ENCODE results near the gene COMMD6.

COMMD6 gene

GRCh38 chr13:75518439-75519088 is 19.1 kb downstream of the COMMD6 start:
- no peak for DNase-seq

DNA sequence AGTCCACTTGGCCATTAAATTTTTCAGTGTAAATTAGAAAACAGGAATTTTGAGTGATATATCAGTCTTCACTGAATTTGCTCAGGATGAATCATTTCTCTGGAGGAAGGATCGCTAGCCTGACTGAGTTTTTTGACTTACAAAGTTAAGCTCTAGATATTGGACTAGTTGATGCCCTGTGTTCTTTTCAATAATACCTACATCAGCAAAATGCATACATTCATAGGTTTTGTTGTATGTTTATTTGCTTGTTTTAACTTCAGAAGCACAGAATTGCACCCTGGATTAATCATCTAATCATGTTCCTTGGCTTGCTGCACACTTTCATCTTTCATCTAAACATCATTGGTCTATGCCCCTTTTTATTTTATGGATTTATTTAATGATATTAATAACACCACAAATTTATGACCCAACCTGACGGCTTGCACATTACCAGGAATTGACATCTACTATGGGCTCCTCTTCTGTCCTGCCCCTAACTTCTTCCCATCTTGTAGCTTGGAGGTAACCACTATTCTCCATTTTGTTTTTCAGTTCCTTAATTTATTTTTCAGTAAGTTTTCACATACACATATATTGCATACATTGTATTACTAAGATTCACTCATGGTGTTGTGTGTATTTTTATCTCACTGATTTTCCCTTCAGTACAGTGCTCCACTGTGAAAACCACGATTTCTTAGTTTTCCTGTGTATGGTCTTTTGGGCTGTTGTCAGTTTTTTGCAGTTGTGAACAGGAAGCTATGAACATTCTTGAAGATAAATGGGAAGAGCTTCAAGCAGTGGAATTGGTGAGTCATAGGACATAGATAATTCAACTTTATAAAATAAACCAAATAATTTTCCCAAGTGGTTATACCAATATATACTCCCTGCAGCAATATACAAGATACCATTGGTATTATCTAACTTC is 23.3 kb downstream of the COMMD6 start:
- no peak for DNase-seq

GRCh38 chr13:75513271-75513670 is 24.4 kb downstream of the COMMD6 start:
- no peak for DNase-seq

- no peak for DNase-seq
Measured at GRCh38 chr13:75512253-75512652, 25.4 kb downstream of the COMMD6 start.

- no peak for DNase-seq
Measured at GRCh38 chr13:75511051-75511625, 26.5 kb downstream of the COMMD6 start.

DNA sequence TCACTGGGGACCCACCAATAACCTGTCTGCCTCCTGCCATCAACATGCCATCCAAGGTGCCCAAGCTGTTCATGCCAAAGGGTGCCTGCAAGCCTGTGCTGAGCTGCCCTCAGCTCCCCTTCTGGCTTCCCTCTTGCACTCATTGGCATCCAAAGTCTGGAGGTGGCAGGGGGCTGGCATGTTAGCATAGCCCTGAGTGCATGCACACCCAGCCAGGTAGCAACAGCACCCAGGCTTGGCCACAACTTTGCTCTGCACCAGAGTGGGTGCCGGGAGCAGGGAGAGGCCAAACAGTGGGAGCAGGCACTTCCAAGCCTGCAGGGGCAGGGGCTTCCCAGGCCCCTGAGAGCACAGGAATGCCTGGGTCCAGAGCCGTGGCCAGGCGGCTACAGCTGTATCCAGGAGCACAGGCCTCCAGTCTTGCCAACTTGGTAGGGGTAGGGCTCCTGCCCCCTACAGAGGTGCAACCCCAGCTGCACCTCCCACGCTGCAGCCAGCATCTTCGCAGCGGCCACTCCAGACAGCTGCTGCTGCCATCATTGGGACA is 29.6 kb downstream of the COMMD6 start:
- no peak for DNase-seq

- no peak for DNase-seq
Measured at GRCh38 chr13:75507027-75508001, 30.3 kb downstream of the COMMD6 start.

DNA sequence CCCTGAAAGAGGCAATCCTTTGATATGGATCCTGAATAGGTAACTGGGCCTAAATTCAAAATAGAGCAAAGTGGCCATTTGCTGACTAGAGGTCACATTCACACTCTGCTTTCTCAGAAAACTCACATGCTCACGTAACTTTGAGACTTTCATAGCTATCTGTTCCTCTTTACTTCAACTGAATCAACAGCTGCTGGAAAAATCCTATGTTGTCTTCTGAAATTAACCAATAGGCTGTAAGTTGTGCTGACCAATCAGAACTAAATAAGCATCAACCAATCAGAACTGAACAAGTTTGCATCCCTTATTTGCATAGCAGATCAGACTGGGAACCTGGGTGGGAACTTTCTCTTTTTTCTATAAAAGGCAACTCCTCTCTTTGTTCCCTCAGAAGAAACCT is 31.6 kb downstream of the COMMD6 start:
- no peak for DNase-seq

DNA sequence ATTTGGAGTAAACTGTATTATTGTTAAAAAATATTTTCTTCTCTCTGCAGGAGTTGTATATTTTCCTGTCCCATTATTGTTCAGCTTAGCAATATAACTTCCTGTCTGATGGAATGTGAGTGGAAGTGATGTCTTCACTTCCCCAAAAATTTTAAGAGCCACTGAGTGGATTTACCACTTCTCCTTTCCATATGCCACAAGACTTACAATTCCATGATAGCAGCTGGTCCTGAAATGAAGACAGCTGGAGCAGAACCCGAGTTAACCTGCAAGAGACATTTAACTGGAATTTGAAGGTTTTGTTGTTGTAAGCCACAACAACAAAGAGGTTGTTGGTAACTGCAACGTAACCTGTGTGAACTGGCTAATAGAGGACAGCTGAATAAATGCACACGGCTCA is 32.3 kb downstream of the COMMD6 start:
- DNase-seq = no peak

DNA sequence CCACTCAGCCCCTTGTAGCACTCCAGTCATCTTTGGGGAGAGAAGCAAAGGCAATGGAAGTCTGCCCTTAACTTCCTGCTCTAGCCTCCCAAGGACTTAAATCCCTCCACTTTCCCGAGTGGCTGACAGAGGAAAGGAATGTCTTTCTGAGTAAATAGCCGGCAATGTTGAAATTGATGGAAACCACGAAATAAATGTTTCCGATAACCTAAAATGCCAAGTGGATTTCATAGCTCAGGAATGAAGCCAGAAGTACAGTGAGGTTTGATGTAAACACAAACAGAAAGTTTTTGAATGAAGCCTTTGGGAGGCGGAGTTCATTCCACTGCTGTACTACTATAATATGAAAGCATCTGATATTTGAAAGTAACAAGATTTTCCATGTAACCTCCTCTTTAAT is 41.7 kb downstream of the COMMD6 start:
- no peak for DNase-seq

GRCh38 chr13:75494491-75494890 is 43.1 kb downstream of the COMMD6 start:
- DNase-seq = no peak

DNA sequence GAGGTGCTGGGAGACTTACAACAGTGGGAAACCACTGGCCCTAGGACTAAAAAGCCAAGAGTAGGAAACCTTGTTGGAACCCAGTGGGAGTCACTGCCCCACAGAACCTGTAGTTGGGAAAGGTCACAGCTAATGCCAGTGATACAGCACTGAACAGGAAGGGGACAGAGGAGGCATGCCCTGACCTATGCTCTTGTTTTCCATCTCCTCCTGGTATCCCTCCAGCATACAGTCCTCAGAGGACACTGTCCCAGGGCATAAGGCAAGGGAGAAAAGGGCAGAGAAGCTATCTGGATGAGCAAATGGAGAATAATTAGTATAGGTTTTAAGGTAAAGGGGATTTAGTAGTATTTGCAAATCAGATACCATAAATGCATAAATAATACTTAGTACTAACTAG is 44.5 kb downstream of the COMMD6 start:
- no peak for DNase-seq

DNA sequence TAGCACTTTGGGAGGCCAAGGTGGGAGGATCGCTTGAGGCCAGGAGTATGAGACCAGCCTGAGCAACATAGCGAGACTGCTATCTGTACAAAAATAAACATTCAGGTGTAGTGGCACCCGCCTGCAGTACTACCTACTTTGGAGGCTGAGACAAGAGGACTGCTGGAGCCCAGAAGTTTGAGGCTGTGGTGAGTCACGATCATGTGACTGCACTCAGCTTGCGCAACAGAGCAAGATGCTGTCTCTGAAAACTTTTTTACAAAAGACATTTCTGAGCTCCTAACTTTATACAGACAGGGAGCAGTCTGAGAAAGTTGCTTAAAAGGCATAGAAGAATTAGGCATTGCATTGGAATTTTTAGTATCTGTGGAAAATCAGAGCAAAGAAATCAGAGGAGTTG is 45.3 kb downstream of the COMMD6 start:
- DNase-seq = no peak

DNA sequence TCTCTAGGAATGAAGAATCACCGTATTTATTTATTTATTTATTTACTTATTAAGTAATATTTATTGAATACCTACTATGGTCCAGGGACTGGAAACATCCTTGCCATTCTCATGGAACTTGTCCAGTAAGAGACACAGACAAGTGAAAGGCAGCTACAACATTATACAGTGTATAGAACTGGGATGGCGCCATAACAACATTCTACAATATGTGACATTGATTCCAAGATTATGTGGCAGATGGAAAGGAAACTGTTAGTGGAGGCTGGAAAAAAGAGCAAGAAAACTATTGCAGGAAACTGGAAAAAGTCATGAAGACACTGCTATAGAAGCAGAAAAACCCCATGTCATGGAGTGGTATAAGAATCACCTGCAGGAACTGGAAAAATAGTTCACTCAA is 46.3 kb downstream of the COMMD6 start:
- no peak for DNase-seq

DNA sequence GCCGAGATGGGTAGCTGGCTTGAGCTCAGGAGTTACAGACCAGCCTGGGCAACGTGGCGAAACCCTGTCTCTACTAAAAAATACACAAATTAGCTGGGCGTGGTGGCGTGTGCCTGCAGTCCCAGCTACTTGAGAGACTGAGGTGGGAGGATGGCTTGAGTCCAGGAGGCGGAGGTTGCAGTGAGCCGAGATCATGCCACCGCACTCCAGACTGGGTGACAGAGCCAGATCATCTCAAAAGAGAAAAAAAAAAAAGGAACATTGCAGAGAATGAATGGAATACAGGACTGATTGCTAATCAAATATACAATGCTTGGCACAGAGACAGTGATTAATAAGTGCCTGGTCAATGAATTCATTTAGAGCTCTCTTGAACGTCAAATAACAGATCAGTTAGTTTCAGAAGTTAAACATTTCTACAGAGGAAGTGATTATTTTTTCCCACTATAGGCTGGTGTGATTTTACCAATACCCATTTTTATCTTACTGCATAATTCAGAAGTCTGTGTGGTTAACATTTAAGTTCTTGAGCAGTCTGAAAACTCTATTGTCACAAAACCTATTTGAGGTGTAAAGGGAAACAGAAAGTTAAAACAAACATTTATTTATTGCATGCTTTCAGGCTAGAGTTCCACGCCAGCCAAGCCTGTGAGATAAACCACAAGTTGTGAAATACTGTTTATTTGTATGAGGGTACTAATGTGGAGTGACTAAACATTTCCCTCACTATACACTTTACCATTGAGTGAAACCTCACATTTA is 48.0 kb downstream of the COMMD6 start:
- no peak for DNase-seq

DNA sequence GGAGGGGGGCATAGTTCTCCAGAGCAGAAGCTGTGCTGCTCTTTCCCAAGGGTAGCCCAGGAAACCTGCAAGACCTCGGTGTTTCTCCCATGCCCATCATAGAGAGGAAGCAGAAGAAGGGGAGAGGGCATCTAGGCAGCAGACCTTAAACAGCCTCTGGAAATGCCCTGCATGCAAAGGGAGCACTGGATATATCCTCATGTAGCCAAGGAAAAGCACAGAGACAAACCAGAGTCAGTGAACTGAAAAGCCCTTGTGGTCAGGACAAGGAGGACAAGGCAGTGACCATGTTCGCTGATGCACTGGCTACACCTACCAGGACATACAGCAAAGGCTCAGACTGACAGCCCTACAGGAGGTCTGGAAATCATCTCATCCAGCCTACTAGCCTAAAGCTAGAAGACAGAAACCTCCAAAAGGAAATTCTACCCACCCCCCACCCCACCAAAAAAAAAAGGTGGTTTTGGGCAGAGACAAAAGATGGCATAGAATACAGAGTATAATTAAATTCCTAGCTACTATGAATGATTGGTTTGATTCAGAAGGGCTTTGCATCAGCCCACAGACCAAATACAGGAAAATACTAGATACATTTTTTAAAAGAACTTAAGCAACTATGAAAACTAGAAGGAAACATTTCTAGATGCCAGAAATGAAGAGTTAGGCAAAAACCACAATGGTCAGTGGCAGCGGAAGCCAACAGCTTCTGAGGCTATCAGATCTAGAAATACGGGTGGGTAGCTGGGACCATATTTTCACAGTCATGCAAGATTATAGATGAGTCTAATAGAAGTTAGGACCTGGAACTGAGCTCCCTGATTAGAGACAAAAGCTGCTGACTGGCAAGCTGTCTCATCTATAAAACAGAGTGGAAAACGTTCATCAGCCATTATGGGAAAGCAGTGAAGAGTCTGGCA is 51.2 kb downstream of the COMMD6 start:
- no peak for DNase-seq

DNA sequence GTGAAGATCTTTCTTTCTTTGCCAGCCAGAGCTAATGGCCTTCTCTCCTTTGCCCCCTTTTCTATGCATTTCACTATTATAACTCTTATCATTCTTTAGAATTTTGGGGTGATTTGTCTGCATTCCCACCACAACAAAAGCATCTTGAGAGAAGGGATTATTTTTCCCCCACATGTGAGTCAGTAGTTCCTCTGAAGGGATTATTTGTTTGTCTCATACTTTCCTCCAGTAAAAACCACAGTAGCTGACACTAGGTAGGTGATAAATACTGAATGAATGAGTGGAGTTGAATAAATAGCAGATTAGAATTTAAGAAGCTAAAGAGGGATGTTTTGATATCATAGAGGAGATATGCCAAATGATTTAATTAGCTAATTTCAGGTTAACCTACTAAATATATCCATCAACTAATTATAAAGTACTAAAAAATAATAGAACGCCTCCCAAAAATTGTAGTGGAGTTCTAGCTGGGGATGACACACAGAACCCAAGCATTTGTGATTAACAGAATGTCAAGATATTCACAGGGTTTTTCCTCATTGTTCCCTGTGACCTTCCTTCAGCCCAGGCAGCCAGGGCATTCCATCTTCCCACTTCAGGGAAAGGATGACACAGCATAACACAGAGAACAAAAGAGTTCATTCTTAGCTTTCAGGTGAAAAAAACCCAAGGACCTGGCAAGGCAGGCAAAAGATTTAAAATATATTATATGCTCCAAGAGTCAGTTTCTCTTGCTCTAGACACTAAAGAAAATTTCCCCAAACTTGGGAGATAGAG is 52.2 kb downstream of the COMMD6 start:
- DNase-seq = no peak

- no peak for DNase-seq
Measured at GRCh38 chr13:75482820-75483079, 54.9 kb downstream of the COMMD6 start.

DNA sequence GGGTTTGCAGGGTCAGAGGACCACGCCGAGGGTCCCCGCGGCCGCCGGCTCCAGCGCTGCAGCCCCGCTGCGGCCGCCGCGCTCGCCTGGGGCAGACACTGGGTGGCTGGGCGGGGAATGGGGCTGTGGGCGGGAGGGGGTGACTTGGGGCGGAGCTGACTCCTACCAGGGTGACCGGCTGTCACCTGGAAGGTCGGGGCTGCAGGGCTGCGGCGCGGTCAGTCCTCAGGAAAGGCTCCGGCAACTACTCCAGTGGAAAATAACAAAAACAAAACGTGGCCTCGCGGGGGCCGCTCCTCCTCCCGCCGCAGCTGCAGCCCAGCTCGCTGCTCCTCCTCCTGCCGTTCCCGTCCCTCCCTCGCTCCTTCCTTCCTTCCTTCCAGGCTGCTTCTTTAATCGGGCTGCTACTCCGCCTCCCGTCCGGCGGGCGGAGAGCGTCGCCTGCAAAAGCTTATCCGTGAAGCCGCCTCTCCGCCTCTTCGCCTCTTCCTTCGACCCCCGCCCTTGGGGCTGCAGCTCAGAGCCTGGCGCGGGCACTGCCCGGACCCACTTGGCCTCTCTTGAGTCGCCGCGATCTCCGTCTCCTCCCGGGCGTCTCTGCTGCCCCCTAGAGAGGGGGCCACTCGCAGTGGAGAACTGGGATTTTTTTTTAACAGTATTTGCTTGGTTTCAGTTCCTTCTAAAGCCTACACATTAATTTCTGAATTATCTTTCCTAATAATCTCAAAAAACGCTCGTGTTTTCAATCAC is 55.4 kb downstream of the COMMD6 start, which contains the start of gene TBC1D4:
Gene TBC1D4 (minus strand): TSS at position 100 of the 750 bp plus-strand sequence. CDS start 402 bp downstream, outside the sequence.
- peak; percentile 81 for DNase-seq

Measured in activated effector memory CD4-positive, alpha-beta T cell treated with anti-CD3 and anti-CD28 coated beads, Interleukin-2, amount 50 U/mL, for 16 hours (primary cell).